ENCODE results near the gene KRTAP5-7. TPM values are rescaled to one million over a fixed set of nuclear protein-coding genes. Genes with fewer than 3 reads are reported as not detected.
"Not testable (repeated sequence)": the region's sequence is repeated elsewhere in the genome, so short reads cannot be mapped to it uniquely, and the experiment has no call there.

The KRTAP5-7 gene
- total and polyA plus RNA-seq, 2 of the 8 experiments (the other 6 are each of a cell fraction or from before 2014, with no cell fraction given) = not detected

DNA sequence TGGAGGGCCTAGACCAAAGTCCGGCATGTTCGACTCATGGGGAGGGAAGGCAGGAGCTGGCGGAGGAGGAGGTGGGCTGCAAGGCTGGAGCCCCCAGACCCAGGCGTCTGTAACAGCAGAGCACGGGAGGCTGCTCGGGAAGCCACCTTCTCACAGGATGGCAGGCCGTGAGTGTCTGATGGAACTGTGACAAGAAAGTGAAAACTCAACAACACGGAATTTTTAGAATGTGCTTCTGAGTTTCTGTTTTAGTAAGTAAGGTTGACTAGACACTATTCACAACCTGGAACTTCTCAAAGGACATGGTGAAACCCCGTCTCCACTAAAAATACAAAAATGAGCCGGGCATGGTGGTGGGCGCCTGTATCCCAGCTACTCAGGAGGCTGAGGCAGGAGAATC, 12.9 kb downstream of the KRTAP5-7 start:
- H3K23me2 ChIP-seq (ENCODE audit: low read depth, low read length); H2BK15ac ChIP-seq (ENCODE audit: low read length); H3K36me3 ChIP-seq (ENCODE audit: control insufficient read depth in 2 of 4, insufficient read depth in 4 of 4, low read length in 3 of 4); POLR2A ChIA-PET (ENCODE audit: partially characterized antibody); H3K14ac ChIP-seq (ENCODE audit: insufficient read length); H2AFZ ChIP-seq (ENCODE audit: low read length); H3K18ac ChIP-seq (ENCODE audit: extremely low read depth, low read length); H3K79me2 ChIP-seq (ENCODE audit: control insufficient read depth in 1 of 2, insufficient read depth in 2 of 2, low read length in 2 of 2); H3K4me3 ChIP-seq (ENCODE audit: extremely low read depth in 1 of 4, insufficient read depth in 2 of 4, low read depth in 3 of 4, low read length in 4 of 4); FAIRE-seq; H3K9me3 ChIP-seq (ENCODE audit: insufficient read depth in 2 of 2, low read depth in 1 of 2, low read length in 1 of 2); H3K27me3 ChIP-seq (replicated peaks in 1 of 4; ENCODE audit: control insufficient read depth in 3 of 4, extremely low read depth in 1 of 4, insufficient read depth in 3 of 4, low read length in 3 of 4); H2BK20ac ChIP-seq (ENCODE audit: low read length); H4K91ac ChIP-seq (replicated peaks; ENCODE audit: insufficient read length, low read length); DNase-seq (ENCODE audit: low read depth in 1 of 2, low spot score in 2 of 2); H2BK12ac ChIP-seq (ENCODE audit: low read depth, low read length); H3K27ac ChIP-seq (ENCODE audit: low read depth, low read length); H4K5ac ChIP-seq (ENCODE audit: insufficient read length, low read depth, low read length); H2BK5ac ChIP-seq (ENCODE audit: low read depth, low read length); H3K4ac ChIP-seq (replicated peaks; ENCODE audit: insufficient read length, low read depth, low read length); H4K8ac ChIP-seq (ENCODE audit: extremely low read depth, insufficient read depth, low read length); H3K23ac ChIP-seq (ENCODE audit: insufficient read length); H3K4me2 ChIP-seq (ENCODE audit: insufficient read depth in 1 of 2, low read depth in 2 of 2, low read length in 2 of 2); H4K20me1 ChIP-seq (replicated peaks in 1 of 2; ENCODE audit: control insufficient read depth in 1 of 2, insufficient read depth in 2 of 2, low read length in 2 of 2); H2AK5ac ChIP-seq (ENCODE audit: low read depth, low read length); H3K79me1 ChIP-seq (ENCODE audit: low read depth, low read length); H3K9ac ChIP-seq (replicated peaks in 1 of 4; ENCODE audit: extremely low read depth in 1 of 4, low read depth in 3 of 4, low read length in 3 of 4); H3K4me1 ChIP-seq (replicated peaks in 1 of 4; ENCODE audit: control insufficient read depth in 3 of 4, insufficient read depth in 4 of 4, low read length in 3 of 4); H2BK120ac ChIP-seq (replicated peaks; ENCODE audit: low read depth, low read length); H3K56ac ChIP-seq (replicated peaks; ENCODE audit: insufficient read length, low read depth, low read length): not testable (repeated sequence)
- CTCF ChIA-PET (ENCODE audit: partially characterized antibody) = interaction anchor here (1.2 kb wide), 1 partner anchor 23 kb away, joined by 6 read pairs; no protein-coding TSS in a partner anchor
- WGBS, 2 experiments (ENCODE audit: extremely low coverage in 1 of 2, insufficient coverage in 1 of 2, insufficient read length in 1 of 2, insufficient replicate concordance in 2 of 2, low coverage in 1 of 2, low lambda C conversion rate in 2 of 2, missing lambda C conversion rate in 1 of 2) = 90% methylated on average over 9 of the region's 11 CpGs; no CpG with 5 or more reads in 1 of the 2 experiments

DNA sequence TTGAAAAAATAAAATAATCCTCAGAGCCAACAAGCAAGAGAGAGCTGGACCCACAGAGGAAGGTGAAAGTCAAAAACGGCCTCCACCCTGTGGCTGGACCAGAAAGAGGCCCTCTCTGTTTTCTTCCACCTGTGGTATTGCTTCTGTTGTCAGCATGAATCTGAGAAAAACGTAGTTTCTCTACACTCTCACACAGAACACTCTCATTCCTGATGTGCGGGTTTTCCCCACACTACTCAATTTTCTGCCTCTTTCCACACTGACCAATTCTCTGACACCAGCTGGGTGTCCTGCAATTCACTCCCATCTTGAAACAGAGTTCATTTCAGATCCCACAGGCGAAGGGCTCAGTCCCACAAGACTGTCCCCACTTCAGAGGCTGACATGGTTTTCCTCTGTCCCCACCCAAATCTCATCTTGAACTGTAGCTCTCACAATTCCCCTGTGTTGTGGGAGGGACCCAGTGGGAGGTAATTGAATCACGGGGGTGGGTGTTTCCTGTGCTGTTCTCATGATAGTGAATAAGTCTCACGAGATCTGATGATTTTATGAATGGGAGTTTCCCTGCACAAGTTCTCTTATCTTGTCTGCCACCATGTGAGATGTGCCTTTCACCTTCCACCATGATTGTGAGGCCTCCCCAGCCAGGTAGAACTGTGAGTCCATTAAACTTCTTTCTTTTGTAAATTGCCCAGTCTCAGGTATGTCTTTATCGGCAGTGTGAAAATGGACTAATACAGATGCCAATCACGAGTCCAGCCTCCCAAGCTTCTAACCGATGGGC, 13.6 kb downstream of the KRTAP5-7 start:
- H2BK20ac ChIP-seq (ENCODE audit: low read length); DNase-seq (ENCODE audit: low read depth in 1 of 2, low spot score in 2 of 2); H3K79me1 ChIP-seq (ENCODE audit: low read depth, low read length); H3K79me2 ChIP-seq (ENCODE audit: control insufficient read depth in 1 of 2, insufficient read depth in 2 of 2, low read length in 2 of 2); H2AFZ ChIP-seq (ENCODE audit: low read length); H3K27ac ChIP-seq (ENCODE audit: low read depth, low read length); H2BK5ac ChIP-seq (ENCODE audit: low read depth, low read length); POLR2A ChIA-PET (ENCODE audit: partially characterized antibody); H2AK5ac ChIP-seq (ENCODE audit: low read depth, low read length); H3K23me2 ChIP-seq (ENCODE audit: low read depth, low read length); H3K4ac ChIP-seq (replicated peaks; ENCODE audit: insufficient read length, low read depth, low read length); H4K20me1 ChIP-seq (replicated peaks in 1 of 2; ENCODE audit: control insufficient read depth in 1 of 2, insufficient read depth in 2 of 2, low read length in 2 of 2); H3K9me3 ChIP-seq (ENCODE audit: insufficient read depth in 2 of 2, low read depth in 1 of 2, low read length in 1 of 2); H4K5ac ChIP-seq (ENCODE audit: insufficient read length, low read depth, low read length); H3K14ac ChIP-seq (ENCODE audit: insufficient read length); H4K8ac ChIP-seq (ENCODE audit: extremely low read depth, insufficient read depth, low read length); FAIRE-seq; H3K9ac ChIP-seq (replicated peaks in 1 of 4; ENCODE audit: extremely low read depth in 1 of 4, low read depth in 3 of 4, low read length in 3 of 4); H2BK15ac ChIP-seq (ENCODE audit: low read length); H3K27me3 ChIP-seq (replicated peaks in 1 of 4; ENCODE audit: control insufficient read depth in 3 of 4, extremely low read depth in 1 of 4, insufficient read depth in 3 of 4, low read length in 3 of 4); H3K36me3 ChIP-seq (ENCODE audit: control insufficient read depth in 2 of 4, insufficient read depth in 4 of 4, low read length in 3 of 4); H3K4me1 ChIP-seq (replicated peaks in 1 of 4; ENCODE audit: control insufficient read depth in 3 of 4, insufficient read depth in 4 of 4, low read length in 3 of 4); H2BK120ac ChIP-seq (replicated peaks; ENCODE audit: low read depth, low read length); H3K56ac ChIP-seq (replicated peaks; ENCODE audit: insufficient read length, low read depth, low read length); H3K4me3 ChIP-seq (ENCODE audit: extremely low read depth in 1 of 4, insufficient read depth in 2 of 4, low read depth in 3 of 4, low read length in 4 of 4); H4K91ac ChIP-seq (replicated peaks; ENCODE audit: insufficient read length, low read length); H3K23ac ChIP-seq (ENCODE audit: insufficient read length); H2BK12ac ChIP-seq (ENCODE audit: low read depth, low read length); H3K18ac ChIP-seq (ENCODE audit: extremely low read depth, low read length); H3K4me2 ChIP-seq (ENCODE audit: insufficient read depth in 1 of 2, low read depth in 2 of 2, low read length in 2 of 2): not testable (repeated sequence)
- WGBS, 2 experiments (ENCODE audit: extremely low coverage in 1 of 2, insufficient coverage in 1 of 2, insufficient read length in 1 of 2, insufficient replicate concordance in 2 of 2, low coverage in 1 of 2, low lambda C conversion rate in 2 of 2, missing lambda C conversion rate in 1 of 2) = 90% methylated on average over 9 of the region's 9 CpGs; no CpG with 5 or more reads in 1 of the 2 experiments
- CTCF ChIA-PET (ENCODE audit: partially characterized antibody) = interaction anchor here (1.2 to 1.8 kb wide), 2 partner anchors 16 to 23 kb away, joined by 5 to 6 read pairs; no protein-coding TSS in a partner anchor
